Skin of body (tissue), 2 donors: ENCODE results near the gene KNDC1. TPM values are rescaled to one million over a fixed set of nuclear protein-coding genes. Genes with fewer than 3 reads are reported as not detected.
"Not testable (repeated sequence)": the region's sequence is repeated elsewhere in the genome, so short reads cannot be mapped to it uniquely, and the experiment has no call there.

Experiments
- DNase-seq: peaks from one replicate; lab custom pipeline; 2025; lab: John Stamatoyannopoulos, UW
- total RNA-seq: library from RNA; depleted of rRNA; stranded (reverse); fragments of >200 nt; gene quantifications from one replicate; pipeline ENCODE4 v1.2.3, GENCODE V29; 2014

The KNDC1 gene
- total RNA-seq, 1 donor from 2014 or later, result 1.1 TPM

DNA sequence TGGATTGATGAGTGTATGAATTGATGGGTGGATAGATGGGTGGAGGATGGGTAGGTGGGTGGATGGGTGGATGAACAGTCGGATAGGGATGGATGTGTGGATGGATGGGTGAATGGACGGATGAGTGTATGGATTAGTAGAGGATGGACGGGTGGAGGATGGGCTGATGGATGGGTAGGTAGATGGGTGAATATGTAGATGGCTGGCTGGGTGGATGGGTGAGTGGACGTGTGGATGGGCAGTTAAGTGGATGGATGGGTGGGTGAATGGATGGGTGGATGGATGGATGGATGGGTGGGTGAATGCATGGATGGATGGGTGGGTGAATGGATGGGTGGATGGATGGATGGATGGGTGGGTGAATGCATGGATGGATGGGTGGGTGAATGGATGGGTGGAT lies 15.6 kb downstream of the KNDC1 start:
- not testable (repeated sequence) for DNase-seq

DNA sequence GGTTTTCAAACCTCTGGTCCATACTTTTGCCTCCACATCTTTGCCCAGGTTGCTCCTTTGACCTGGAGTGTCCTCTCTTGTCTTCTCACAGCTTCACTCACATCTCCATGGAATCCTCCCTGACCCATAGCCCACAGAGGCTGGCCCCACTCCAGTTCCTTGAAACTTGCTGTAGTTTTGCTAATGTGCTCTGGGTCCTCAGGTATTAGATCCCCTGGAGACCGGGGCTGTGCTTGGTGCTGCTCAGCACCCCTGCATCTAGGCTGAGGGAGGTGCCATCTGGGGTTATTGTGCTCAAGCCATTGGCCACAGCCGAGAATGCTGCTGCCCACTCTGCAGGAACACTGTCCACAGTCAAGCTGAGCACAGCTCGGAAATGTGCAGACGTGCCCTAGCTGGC lies 16.5 kb downstream of the KNDC1 start:
- no peak for DNase-seq

DNA sequence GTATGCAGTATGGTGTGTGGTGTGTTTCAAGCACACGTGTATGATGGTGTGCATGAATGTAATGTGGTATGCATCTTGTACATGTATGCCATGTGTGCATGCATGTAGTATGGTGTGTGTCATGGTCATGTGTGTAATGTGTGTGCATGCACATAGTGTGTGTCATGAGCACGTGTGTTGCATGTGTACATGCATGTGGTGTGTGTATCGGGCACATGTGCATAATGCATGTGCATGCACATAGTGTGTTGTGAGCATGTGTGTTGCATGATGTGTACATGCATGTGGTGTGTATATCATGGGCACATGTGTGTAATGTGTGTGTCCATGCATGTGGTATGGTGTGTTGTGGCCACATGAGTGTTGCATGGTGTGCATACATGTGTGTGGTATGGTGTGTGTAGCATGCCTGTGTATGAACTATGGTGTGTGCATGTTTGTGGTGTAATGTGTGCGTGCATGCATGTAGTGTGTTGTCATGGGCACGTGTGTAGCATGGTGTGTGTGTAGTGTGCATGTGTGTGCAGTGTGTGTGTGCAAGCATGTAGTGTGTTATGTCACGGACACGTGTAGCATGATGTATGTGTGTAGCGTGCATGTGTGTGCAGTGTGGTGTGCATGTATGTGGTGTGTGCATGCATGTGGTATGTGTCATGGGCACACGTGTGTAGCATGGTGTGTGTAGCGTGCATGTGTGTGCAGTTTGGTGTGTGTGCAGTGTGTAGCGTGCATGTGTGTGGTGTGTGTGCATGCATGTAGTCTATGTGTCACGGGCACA lies 17.6 kb downstream of the KNDC1 start:
- no peak for DNase-seq

DNA sequence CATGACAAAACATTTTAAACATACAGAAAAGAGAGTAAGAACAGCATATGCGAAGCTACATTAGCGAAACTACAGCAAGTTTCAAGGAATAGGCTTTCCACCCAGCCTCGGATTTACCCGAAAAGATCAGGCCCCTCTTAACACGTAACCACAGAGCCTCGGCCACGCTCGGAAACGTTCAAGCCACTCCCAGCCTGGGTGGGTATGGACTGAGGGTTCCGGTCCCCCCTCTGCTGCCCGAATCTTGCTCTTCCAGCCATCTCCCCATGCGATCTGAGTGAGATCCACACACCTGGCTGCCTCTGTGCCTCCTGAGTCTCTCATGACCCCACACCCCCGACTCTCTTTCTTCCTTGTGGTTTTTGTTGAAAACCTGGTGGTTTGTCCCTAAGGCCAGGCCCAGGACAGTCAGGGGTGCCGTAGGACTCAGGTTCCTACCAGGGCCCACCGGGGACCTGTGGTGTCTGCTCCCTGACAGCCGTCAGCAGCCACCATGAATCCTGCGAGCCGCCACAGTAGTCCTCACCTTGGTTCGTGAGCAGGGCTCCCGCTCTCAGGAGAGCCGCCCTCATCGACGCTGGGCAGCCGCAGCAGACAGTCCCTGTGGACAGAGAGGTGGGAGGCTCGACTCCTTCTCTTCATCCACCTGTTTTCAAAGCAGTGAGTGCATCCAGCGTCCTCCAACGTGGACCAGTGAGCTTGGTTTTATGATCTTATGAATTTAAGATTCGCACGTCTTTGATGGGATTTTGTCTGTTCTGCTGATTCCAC lies 18.5 kb downstream of the KNDC1 start:
- no peak for DNase-seq

DNA sequence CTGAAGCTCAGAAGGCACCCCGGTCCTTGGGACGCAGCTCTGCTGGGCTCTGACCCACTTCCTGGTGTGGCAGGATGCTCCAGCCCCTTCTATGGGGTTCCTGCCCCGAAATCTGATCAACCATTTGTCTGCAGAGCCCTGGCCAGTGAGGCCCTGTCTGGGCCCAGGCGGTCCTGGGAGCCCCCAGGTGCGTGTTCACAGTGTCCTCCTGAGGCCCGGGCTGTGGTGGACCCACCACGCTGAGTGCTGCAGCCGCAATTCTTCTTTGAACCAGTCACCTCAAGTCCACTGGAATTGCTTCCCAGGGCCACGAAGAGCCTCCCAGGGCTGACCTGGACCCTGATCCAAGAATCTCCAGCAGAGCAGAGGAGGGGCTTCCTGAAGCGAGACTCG lies 19.1 kb downstream of the KNDC1 start:
- no peak for DNase-seq

DNA sequence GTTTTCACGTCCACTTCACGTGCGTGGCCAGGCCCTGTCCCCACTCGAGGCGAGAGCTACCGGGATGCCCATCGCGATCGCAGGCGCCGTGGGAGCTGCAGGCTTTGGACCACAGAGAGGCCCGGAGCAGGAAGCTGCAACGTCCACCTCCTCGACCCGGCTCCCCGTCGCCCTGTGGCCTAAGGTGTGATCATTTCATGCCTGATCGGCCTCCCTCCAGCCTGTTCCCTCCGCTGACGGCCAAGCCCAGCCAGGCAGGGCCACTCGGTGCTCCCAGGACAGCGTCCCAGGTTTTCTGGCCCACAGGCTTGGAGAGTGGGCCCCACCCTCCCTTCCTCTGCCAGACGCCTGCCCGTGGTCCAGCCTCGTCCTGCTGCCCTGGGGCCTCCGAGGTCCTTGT lies 19.6 kb downstream of the KNDC1 start:
- DNase-seq, result no peak

DNA sequence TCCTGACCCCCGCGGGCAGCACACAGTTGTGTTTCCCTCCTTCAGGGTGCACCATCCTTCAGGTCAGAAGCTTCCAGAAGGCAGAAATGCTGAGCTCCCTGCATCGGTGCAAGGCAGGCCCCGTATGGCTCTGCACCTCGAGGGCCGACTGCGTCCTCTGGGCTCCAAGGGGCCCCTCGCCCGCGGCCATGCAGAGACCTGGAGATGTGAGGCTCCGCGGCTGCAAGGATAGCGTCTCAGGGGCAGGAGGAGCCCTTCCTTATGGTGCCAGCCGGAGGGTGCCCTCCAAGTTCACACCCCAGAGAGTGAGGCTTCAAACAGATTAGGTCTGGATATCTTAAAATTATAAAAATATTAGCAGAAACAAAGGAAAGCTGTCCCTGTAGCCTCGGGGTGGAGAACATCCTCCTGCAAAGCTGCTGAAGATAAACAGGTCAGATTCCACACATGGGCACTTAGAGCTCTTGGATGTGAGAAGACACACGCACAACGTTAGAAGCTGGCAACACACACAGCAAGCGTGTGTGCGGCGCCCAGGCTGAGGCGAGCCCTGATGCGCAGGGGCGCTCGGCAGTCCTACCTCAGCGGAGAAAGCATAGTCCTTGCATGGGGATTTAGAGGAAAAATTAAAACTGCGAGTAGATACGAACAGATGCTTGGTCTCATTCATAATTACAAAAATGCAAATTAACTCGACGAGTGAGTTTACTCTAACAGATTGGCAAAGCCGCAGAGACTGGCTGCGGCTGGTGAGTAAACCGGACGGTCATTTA lies 20.4 kb downstream of the KNDC1 start:
- no peak for DNase-seq

DNA sequence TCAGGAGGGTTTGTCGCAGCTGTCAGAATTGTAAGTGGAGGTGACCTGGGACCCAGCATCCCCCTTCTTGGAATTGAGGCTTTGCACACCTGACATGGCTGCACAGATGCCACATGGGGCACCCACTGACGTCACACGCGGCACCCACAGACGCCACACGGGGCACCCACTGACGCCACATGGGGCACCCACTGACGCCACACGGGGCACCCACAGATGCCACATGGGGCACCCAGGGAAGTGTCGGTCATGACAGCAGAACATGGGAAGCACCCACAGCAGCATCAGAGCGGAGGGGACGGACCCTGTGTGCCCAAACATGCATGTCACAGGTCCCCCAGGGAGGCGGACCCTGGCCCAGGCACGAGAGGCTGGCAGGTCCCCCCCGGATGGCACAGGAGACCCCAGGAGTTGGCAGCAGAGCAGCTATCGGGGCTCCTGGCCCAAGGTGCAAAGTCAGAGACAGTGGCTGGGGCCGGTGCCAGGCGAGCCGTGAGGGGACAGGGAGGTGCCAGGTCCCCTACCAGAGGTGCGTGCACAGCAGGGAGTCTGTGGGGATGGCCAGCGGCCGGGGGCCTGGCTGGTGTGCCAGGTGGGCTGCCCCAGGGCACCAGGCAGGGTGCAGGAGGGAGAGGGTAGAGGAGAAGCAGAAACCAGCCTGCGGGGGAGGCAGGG lies 21.1 kb downstream of the KNDC1 start:
- DNase-seq, result no peak

DNA sequence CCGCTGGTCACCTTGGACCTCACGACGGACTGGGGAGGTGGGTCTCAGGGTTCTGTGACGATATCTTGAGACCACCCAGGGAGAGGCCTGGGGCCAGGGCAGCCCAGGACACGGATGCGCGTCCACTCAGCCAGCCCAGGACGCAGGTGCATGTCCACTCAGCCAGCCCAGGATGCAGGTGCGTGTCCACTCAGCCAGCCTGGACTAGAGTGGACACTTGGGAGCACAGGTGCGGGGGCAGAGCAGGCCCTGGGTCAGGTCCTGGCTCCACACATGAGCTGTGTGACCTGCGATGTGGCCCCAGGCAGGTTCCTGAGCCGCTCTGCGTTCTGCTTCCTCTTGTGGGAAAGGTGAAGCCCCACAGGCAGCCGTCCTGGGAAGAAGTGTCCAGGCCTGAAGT lies 22.2 kb downstream of the KNDC1 start:
- DNase-seq, result no peak

DNA sequence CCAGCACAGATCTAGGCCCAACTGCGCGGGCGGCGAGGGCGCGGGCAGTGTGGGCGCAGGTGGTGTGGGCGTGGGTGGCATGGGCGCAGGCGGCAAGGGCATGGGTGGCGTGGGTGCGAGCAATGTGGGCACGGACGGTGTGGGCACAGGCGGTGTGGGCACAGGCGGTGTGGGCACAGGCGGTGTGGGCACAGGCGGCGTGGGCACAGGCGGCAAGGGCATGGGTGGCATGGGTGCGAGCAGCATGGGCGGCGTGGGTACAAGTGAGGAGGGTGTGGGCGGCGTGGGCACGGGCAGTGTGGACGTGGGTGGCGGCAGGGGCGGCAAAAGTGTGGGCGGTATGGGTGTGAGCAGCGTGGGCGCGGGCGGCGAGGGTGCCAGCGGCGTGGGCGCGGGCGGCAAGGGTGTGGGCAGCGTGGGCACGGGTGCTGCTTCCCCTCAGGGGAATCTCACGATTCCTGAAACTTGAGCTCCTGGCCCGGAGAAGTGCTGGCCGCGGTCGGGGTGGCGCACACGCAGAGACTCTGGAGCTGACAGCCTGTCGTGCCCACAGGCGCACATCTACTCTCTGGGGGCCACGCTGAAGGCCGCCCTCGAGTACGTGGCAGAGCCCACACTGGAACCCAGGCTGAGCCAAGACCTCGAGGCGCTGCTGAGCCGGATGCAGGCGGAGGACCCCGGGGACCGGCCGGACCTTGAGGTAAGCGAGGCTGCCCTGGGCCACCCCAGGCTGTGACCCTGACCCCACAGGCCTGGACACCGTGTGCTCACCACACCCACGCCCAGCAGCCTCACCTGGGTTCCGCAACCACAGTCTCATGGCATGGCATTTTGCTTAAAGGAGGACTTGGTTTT lies 23.0 kb downstream of the KNDC1 start:
- DNase-seq, result no peak

DNA sequence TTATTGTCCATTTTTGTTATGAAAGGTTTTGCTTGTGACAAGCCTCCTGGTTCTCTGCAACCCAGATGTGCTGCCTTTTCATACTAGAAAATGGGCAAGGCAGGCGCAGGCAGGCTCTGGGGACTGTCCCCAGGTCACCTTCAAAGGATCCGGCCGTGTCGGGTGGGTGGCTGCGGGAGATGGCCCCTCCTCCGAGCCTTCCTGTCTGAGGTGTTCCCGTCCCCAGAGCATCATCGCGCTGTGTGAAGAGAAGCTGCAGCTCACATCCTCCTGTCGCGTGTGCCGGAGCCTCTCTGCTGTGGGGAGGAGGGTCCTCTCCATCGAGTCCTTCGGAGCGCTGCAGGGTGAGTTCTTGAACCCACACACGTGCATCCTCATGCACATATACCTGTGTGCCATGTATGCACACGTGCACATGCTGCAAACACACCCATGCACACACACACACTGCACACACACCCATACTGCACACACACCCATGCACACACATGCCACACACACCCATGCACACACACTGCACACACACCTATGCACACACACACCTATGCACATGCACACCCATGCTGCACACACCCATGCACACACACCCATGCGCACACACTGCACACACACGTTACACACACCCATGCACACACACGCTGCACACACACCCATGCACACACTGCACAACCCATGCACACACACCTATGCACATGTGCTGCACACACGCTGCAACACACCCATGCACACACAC lies 23.8 kb downstream of the KNDC1 start:
- DNase-seq, result no peak

DNA sequence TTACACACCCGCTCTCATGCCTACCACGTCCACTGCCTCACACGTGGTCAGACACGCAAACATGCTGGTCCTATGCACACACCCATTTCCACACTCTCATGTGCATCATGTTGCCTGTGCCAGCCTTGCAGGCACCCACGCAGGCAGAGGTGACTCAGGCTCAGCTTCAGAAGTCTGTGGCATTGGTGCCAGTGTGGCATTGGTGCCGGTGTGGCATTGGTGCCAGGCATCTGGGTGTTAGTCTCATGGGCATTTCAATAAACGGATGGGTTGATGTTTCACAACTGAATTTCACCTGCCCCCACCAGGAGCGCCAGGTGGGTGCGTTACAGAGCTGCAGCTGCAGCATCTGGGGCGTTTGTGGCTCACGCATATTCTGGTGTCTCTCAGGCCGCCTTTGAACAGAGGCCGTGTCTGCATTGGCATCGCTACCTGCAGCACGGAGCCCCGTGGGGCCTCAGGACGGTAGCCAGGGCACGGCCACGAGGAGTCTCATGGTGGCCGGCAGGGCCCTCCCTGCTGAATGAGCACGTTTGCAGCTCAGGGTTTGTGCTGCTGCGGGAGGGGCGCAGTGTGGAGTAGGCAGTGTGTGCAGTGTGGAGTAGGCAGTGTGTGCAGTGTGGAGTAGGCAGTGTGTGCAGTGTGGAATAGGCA lies 24.7 kb downstream of the KNDC1 start:
- no peak for DNase-seq

DNA sequence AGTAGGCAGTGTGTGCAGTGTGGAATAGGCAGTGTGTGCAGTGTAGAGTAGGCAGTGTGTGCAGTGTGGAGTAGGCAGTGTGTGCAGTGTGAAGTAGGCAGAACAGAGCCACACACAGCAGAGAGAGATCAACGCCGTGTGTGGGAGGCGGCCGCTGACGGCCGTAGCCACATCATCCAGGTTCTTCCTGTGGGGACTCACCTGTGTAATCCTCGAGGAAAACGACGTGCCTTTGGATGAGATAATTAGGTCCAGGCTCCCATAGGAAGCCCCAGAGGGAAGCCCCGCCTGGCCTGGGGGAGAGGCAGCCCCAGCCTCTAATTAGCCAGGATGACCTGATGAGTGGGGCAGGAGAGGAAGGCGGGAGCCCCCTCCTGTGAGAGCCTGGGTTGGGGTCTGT lies 25.4 kb downstream of the KNDC1 start:
- DNase-seq, result no peak

DNA sequence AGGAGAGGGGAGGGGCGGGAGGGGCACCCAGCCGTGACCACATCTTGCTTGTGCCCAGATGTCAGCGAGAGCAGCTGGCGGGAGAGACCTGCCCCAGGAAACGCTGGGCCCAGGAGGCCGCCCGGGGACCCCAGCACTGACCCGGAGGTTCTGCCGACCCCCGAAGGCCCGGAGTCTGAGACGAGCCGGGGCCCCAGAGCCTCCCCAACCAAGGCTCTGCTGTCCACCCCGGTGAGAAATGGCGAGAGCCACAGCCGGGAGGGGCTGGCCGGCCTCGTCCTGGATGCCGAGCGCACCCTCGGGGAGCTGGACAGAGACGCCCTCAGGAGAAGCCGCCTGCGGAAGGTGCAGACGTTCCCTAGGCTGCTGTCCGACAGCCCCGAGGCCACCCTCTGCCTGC lies 25.9 kb downstream of the KNDC1 start:
- DNase-seq, result no peak

DNA sequence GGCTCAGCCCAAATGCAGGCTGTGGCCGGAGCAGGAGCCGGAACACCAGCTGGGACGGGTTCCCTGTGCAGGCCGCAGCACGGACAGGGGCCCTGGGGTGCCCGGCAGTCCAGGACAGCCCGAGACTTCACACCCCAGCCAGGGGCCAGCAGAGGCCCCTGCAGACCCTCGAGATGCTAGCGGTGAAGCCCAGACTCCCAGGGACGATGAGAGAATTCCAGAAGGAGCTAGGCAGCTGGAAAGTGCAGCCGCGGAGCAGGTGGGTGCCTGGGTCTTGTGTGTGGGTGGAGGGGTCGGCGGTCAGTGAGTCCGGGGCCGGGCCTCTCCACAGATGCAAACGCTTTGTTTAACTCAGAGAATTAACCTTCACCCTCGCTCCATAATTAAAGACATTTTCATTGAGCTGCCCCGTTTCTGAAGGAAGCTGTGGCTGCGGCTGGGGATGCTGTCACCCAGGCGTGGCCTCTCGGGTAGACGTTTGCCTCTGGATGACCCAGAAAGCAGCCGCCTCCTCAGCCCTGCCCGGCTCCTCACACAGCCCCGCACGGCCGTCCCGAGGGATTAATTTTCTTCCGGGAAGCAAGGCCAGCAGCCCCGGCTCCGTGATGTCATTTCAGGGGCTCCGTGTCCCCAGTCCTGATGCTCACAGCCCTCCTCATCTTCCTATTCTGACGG lies 26.5 kb downstream of the KNDC1 start:
- no peak for DNase-seq

DNA sequence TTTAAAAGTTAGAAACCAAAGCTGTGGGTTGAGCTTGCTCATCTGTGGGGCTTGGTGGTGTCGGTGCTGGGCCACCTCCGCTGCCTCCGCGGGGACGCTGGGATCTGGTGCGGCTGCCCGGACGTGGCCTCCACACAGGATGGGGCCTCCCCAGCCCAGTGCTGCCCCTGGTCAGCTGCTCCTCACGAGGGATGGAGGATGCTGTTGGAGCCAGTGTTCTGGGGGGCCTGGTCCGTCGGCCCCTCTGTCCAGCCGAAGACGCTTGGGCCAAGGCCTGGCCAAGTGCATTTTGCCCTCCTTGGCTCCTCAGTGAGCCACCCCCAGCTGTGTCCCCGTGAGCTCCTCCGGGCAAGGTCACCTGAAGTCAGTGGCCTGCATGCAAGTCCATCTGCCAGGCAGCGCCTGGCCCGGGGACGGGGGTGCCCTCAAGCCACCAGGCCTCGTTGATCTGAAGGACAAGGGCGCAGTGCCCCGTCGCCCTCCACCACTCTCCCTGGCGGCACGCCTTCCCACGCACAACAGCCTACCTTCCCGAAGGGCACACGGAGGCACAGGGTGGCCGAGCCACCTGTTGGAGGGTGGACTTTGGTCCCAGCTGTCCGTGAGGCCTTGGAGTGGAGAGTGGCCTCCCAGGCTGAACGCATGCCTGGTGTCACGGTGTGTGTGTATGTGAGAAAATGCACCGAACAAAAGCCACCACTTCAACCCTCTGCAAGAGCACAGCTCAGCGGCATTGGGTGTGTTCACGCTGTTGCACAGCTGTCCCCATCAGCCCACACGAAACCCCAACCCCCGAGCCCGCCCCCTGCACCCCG lies 27.3 kb downstream of the KNDC1 start:
- DNase-seq, result no peak

DNA sequence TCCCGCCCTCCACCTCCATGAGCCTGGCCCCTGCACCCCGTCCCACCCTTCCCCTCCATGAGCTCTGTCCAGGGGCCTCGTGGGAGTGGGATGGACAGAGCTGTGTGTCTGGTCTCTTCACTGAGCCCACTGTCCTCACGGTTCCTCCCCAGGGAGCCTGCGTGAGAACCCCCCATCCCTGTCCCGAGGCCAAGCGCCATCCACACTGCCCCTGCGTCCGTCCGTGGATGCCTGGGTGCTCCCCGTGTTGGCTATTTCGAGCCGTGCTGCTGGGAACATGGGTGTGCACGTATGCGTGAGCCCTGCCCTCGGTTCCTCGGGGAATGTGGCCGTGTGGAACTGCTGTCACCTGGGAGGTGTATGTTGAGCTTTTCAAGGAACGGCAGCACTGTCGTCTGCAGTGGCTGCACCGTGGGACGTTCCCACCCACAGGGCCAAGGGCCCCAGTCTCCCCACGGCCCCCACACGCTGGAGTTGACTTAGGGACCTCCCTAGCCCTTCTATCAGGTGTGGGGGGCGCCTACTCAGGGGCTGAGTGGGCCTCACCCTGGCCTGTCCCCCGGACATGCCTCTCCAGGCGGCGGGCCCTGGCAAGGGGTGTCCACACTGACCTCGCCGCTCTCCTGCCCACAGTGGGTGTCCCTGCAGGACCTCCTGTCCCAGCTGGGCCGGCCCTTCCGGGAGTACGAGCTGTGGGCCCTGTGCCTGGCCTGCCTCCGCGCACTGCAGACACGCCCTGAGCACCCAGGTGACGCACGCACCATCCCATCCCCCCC lies 28.1 kb downstream of the KNDC1 start:
- no peak for DNase-seq
